Stimulated activated CD8-positive, alpha-beta memory T cell treated with anti-CD3 and anti-CD28 coated beads, Interleukin-12 subunit alpha, Interleukin-12 subunit beta, amount 100 ng/mL, for 1 hour (primary cell): Measurements from ENCODE around the gene TRNAU1AP.
"Not testable (repeated sequence)": the region's sequence is repeated elsewhere in the genome, so short reads cannot be mapped to it uniquely, and the experiment has no call there.

Source experiments
- DNase-seq: peaks from one replicate; pipeline ENCODE4 v3.0.0-alpha.2; 2020; ENCODE audit warnings: low read depth

TRNAU1AP gene

GRCh38 chr1:28521502-28522164 lies 31.3 kb upstream of the TRNAU1AP start:
- no peak for DNase-seq

- not testable (repeated sequence) for DNase-seq
Observed at GRCh38 chr1:28522537-28522936, 30.3 kb upstream of the TRNAU1AP start.

- not testable (repeated sequence) for DNase-seq
Observed at GRCh38 chr1:28525002-28525642, 27.8 kb upstream of the TRNAU1AP start.

GRCh38 chr1:28526886-28527285 lies 26.0 kb upstream of the TRNAU1AP start:
- DNase-seq, result no peak

- DNase-seq, result no peak
Observed at GRCh38 chr1:28530456-28530855, 22.4 kb upstream of the TRNAU1AP start.

GRCh38 chr1:28534671-28535070 lies 18.2 kb upstream of the TRNAU1AP start:
- no peak for DNase-seq

- DNase-seq, result no peak
Observed at GRCh38 chr1:28535180-28535579, 17.7 kb upstream of the TRNAU1AP start.

- DNase-seq, result no peak
Observed at GRCh38 chr1:28537457-28538199, 15.3 kb upstream of the TRNAU1AP start.

GRCh38 chr1:28538286-28538685 lies 14.6 kb upstream of the TRNAU1AP start:
- DNase-seq, result no peak

GRCh38 chr1:28540651-28541050 lies 12.2 kb upstream of the TRNAU1AP start:
- no peak for DNase-seq

GRCh38 chr1:28541414-28542015 lies 11.4 kb upstream of the TRNAU1AP start:
- not testable (repeated sequence) for DNase-seq

- DNase-seq, result no peak
Observed at GRCh38 chr1:28545246-28545628, 7.6 kb upstream of the TRNAU1AP start.

- no peak for DNase-seq
Observed at GRCh38 chr1:28548318-28548717, 4.6 kb upstream of the TRNAU1AP start.

GRCh38 chr1:28551381-28551780 lies 1.5 kb upstream of the TRNAU1AP start:
- no peak for DNase-seq

GRCh38 chr1:28560886-28561285 lies 8.0 kb downstream of the TRNAU1AP start:
- DNase-seq, result no peak

GRCh38 chr1:28564310-28564709 lies 11.4 kb downstream of the TRNAU1AP start:
- no peak for DNase-seq

GRCh38 chr1:28565040-28565439 lies 12.2 kb downstream of the TRNAU1AP start:
- no peak for DNase-seq

GRCh38 chr1:28565726-28566125 lies 12.8 kb downstream of the TRNAU1AP start:
- DNase-seq, result no peak

GRCh38 chr1:28566931-28567330 lies 14.0 kb downstream of the TRNAU1AP start:
- DNase-seq, result no peak

- DNase-seq, result no peak
Observed at GRCh38 chr1:28571911-28572310, 19.0 kb downstream of the TRNAU1AP start.

GRCh38 chr1:28572891-28573290 lies 20.0 kb downstream of the TRNAU1AP start:
- not testable (repeated sequence) for DNase-seq

GRCh38 chr1:28573564-28573963 lies 20.7 kb downstream of the TRNAU1AP start:
- DNase-seq, result no peak
